AG04450 (cell line): Measurements from ENCODE around the gene KCNJ9. TPM values are rescaled to one million over a fixed set of nuclear protein-coding genes. Genes with fewer than 3 reads are reported as not detected.

Experiments used
- CTCF ChIA-PET: fragments of 300-600, 350-600 bp; formaldehyde crosslinking; extraction: SDS; loops from one replicate; lab custom pipeline; 2022; ENCODE audit warnings: antibody characterized with exemption, inconsistent platforms; lab: Charles Lee
- POLR2A ChIA-PET: fragments of 350-600 bp; formaldehyde crosslinking; extraction: SDS; loops from one replicate; lab custom pipeline; 2021; ENCODE audit warnings: antibody characterized with exemption, inconsistent platforms; lab: Yijun Ruan, JAX
- DNase-seq: peaks from one replicate; pipeline ENCODE4 v3.0.0-alpha.2; 2011; ENCODE audit warnings: low read depth, low spot score
- H3K27ac ChIP-seq: one replicate; pipeline ENCODE4 v1.5.1; 2012; ENCODE audit warnings: low read depth, low read length, control low read depth
- H3K27me3 ChIP-seq: one replicate; pipeline ENCODE4 v1.6.0; 2012; ENCODE audit warnings: low read length; ENCODE audit not compliant: control insufficient read depth, insufficient read depth
- H3K4me3 ChIP-seq: 2 replicates; pipeline ENCODE4 v1.5.1; 2011; ENCODE audit warnings: mild to moderate bottlenecking, low read depth, low read length, control low read depth
- H3K9me3 ChIP-seq: 2 replicates; pipeline ENCODE4 v1.5.1; 2012; ENCODE audit warnings: low read length; ENCODE audit not compliant: control insufficient read depth, insufficient read depth
- polyA plus RNA-seq: library from polyadenylated mRNA; depleted of rRNA; stranded (reverse); fragments of >200 nt; gene quantifications from 2 replicates; pipeline ENCODE4 v1.2.3, GENCODE V29; 2011
- TF ChIP-seq, protein P1 (sequence below): IDR thresholded peaks from 2 replicates; pipeline ENCODE4 v1.5.1; 2011; ENCODE audit warnings: low read depth, low read length, control low read depth, inconsistent platforms

Gene KCNJ9
- polyA plus RNA-seq, 1 experiment: not detected

DNA sequence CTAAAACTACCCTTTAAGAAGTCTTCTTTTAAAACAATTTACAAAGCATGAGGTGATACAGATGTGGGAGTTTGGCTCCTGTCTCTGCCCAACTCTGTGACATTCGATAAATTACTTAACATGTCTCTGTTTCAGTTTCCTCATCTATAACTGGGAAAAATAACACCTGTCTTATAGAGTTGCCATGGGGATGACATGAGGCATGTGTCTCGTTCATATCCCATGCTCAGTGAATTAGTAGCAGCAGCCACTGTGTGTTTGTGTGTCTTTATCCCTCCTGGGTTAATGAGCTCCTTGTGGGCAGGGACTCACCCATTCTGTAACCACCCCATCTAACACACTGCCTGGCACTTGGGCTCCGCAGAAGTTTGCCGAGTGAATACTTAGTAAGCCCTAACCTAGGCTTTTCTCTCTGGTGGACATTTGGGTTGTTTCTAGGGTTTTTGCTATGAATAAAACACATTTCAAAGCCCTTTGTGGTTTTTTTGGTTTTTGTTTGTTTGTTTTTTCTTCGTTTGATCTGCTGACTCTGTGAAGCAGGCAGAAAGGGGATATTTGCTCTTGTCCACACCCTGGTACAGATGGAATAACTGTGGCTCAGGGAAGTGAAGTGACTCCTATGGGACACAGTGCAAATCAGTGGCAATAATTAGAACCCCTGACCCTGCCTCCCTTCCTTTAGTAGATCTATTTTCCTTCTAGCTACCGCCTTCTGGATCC, 797 bp upstream of the KCNJ9 start:
- TF ChIP-seq, protein P1, sequence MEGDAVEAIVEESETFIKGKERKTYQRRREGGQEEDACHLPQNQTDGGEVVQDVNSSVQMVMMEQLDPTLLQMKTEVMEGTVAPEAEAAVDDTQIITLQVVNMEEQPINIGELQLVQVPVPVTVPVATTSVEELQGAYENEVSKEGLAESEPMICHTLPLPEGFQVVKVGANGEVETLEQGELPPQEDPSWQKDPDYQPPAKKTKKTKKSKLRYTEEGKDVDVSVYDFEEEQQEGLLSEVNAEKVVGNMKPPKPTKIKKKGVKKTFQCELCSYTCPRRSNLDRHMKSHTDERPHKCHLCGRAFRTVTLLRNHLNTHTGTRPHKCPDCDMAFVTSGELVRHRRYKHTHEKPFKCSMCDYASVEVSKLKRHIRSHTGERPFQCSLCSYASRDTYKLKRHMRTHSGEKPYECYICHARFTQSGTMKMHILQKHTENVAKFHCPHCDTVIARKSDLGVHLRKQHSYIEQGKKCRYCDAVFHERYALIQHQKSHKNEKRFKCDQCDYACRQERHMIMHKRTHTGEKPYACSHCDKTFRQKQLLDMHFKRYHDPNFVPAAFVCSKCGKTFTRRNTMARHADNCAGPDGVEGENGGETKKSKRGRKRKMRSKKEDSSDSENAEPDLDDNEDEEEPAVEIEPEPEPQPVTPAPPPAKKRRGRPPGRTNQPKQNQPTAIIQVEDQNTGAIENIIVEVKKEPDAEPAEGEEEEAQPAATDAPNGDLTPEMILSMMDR: no peak
- H3K4me3 ChIP-seq: no peak overlapping the region
- peaks cover 62% of the 10 kb centered on the region for H3K27me3 ChIP-seq
- POLR2A ChIA-PET: no interaction called here
- peaks cover 5% of the 10 kb centered on the region; the same call in 1 of the 2 replicates for H3K9me3 ChIP-seq
- CTCF ChIA-PET: interaction anchor here (0.6 to 6.7 kb wide), 9 partner anchors 7 to 639 kb away, joined by 3 to 57 read pairs (median 4); no protein-coding TSS in a partner anchor
- H3K27ac ChIP-seq: no peak overlapping the region
- no peak for DNase-seq

DNA sequence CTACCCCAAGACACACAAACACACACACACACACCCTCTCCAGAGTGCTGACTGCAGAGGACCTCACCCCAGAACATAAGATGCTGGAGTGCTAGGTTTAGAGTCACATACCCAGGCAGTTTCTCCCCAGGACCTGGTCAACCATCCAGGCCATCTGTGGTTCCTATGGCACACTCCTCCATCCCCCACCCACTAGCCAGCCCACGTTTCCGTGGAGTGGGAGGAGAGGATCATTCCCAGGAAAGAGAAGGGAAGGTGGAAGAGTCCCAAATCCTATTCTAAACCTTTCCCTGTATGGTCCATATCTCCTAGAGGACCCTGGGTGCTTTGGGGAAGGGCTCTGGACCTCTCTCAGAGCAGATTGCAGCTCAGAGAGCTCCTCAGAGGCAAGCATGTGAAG, 1.1 kb downstream of the KCNJ9 start:
- Histone ChIP-seq H3K9me3 (peaks cover 5% of the 10 kb centered on the region; the same call in 1 of the 2 replicates), H3K27ac (no peak overlapping the region), H3K27me3 (peaks cover 57% of the 10 kb centered on the region), H3K4me3 (no peak overlapping the region)
- TF ChIP-seq, protein P1: no peak
- POLR2A ChIA-PET: no interaction called here
- no peak for DNase-seq
- CTCF ChIA-PET: interaction anchor here (0.6 to 6.7 kb wide), 9 partner anchors 16 to 504 kb away, joined by 3 to 57 read pairs (median 4); partner anchors contain the start of gene DUSP23

DNA sequence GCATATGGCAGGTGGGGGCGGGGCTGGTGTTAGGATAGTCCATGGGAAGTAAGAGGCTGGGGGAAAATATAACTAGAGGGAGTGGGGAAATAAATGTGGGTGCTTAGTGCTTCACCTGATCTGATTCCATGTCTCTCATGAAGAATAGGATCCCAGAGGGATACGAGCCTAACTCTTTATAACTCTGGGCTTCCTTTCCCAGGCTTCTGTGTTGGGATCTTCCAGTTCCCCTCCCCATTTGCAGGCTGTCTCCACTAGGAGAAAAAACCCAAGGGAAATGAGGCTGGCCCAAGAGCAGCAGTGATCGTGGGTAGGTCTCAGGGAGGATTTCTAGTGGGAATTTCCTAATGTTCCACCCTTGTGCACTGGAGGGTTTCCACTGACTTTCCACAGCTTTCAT, 1.6 kb downstream of the KCNJ9 start:
- Histone ChIP-seq H3K27me3 (peaks cover 55% of the 10 kb centered on the region), H3K27ac (no peak overlapping the region), H3K9me3 (peaks cover 5% of the 10 kb centered on the region; the same call in 1 of the 2 replicates), H3K4me3 (no peak overlapping the region)
- no peak for DNase-seq
- POLR2A ChIA-PET: no interaction called here
- CTCF ChIA-PET: interaction anchor here (0.6 to 6.7 kb wide), 6 partner anchors 15 to 302 kb away, joined by 3 to 57 read pairs (median 4); partner anchors contain the start of gene DUSP23
- TF ChIP-seq, protein P1: no peak

GRCh38 chr1:160083968-160084770, 2.8 kb downstream of the KCNJ9 start:
- peaks cover 53% of the 10 kb centered on the region for H3K27me3 ChIP-seq
- no peak overlapping the region for H3K27ac ChIP-seq
- CTCF ChIA-PET: interaction anchor here (1.0 to 6.8 kb wide), 19 partner anchors 7 to 295 kb away, joined by 3 to 73 read pairs (median 10); no protein-coding TSS in a partner anchor
- POLR2A ChIA-PET: no interaction called here
- H3K4me3 ChIP-seq: peak overlapping the region; percentile 38
- H3K9me3 ChIP-seq: peaks cover 5% of the 10 kb centered on the region; the same call in 1 of the 2 replicates
- TF ChIP-seq, protein P1: peak; percentile 55
- no peak for DNase-seq
